K562 (cell line): ENCODE data around the gene DGLUCY. TPM values are rescaled to one million over a fixed set of nuclear protein-coding genes. Genes with fewer than 3 reads are reported as not detected.

Source experiments
- ATAC-seq: fragments of 200-7000 bp; cut with Tn5 transposase; 3 replicates; pipeline ENCODE4 v1.9.1; 2020; ENCODE audit warnings: moderate library complexity
- BruUV-seq: library from RNA; stranded (reverse); fragments of 400-500 nt; replicated peaks from 2 replicates; lab custom pipeline; 2021; lab: Mats Ljungman, UMichigan
- CTCF ChIA-PET: fragments of 300-600 bp; formaldehyde crosslinking; extraction: SDS; loops from one replicate; lab custom pipeline; 2021; ENCODE audit warnings: low intra/inter-chr PET ratio; lab: Yijun Ruan, JAX
- POLR2A ChIA-PET: fragments of 300-600, 350-650 bp; sonication (Branson Sonifier 250); formaldehyde crosslinking; extraction: SDS; loops from one replicate; lab custom pipeline; 2021; ENCODE audit warnings: antibody characterized with exemption, inconsistent platforms; lab: Yijun Ruan, JAX
- DNase-seq, 4 experiments: peaks; one replicate each; pipeline versions ENCODE4 v3.0.0 to v3.0.0-alpha.2; 2011 to 2018; ENCODE audit warnings: low spot score in 3 of 4, mixed read lengths in 3 of 4; ENCODE audit errors: extremely low read depth in 1 of 4
- FAIRE-seq: peaks from 2 replicates; lab custom pipeline; 2011; peaks lifted over from hg19 to GRCh38; lab: Jason Lieb, UNC
- H2AFZ ChIP-seq: 2 replicates; pipeline ENCODE4 v1.6.0; 2011; ENCODE audit warnings: low read depth, low read length, control low read depth, inconsistent platforms
- H3K27ac ChIP-seq: fragments of 200-600 bp; 3 replicates; pipeline ENCODE4 v1.8.0; 2011; ENCODE audit warnings: low read depth, mild to moderate bottlenecking, control low read depth, inconsistent platforms, low read length, moderate library complexity, mixed read lengths; ENCODE audit errors: extremely low read depth
- H3K27me3 ChIP-seq, 2 experiments: fragments of 300-600 bp in 1 of 2; 2 replicates in 1 of 2; 3 replicates in 1 of 2; pipeline versions ENCODE4 v1.6.0 to v1.8.0; 2011; ENCODE audit warnings: inconsistent platforms in 2 of 2, low read length in 2 of 2, mild to moderate bottlenecking in 1 of 2, mixed read lengths in 1 of 2, moderate library complexity in 1 of 2; ENCODE audit not compliant: control insufficient read depth in 2 of 2, insufficient read depth in 2 of 2
- H3K36me3 ChIP-seq: fragments of 300-600 bp; 3 replicates; pipeline ENCODE4 v1.8.0; 2011; ENCODE audit warnings: mild to moderate bottlenecking, low read length, inconsistent platforms; ENCODE audit not compliant: control insufficient read depth, insufficient read depth
- H3K4me1 ChIP-seq, 2 experiments: fragments of 200-600 bp in 1 of 2; replicated peaks in 1 of 2; 2 replicates in 1 of 2; 3 replicates in 1 of 2; pipeline versions ENCODE4 v1.5.1 to v1.8.0; 2011; ENCODE audit warnings: inconsistent platforms in 2 of 2, low read length in 2 of 2, mild to moderate bottlenecking in 1 of 2, mixed read lengths in 1 of 2, moderate library complexity in 1 of 2; ENCODE audit not compliant: control insufficient read depth in 2 of 2, insufficient read depth in 2 of 2
- H3K4me2 ChIP-seq: 2 replicates; pipeline ENCODE4 v1.6.1; 2011; ENCODE audit warnings: low read length, control low read depth, inconsistent platforms, mixed read lengths; ENCODE audit not compliant: insufficient read depth
- H3K4me3 ChIP-seq: fragments of 200-600 bp; sonication (generic), shearing (Covaris generic); 2 replicates; pipeline ENCODE4 v1.5.1; 2016; ENCODE audit warnings: control low read depth, inconsistent platforms
- H3K79me2 ChIP-seq: fragments of 200-600 bp; 3 replicates; pipeline ENCODE4 v1.8.0; 2011; ENCODE audit warnings: low read length, inconsistent platforms; ENCODE audit not compliant: control insufficient read depth, insufficient read depth
- H3K9ac ChIP-seq, 2 experiments: 2 replicates each; pipeline versions ENCODE4 v1.6.0 to v1.6.1; 2011; ENCODE audit warnings: low read depth in 2 of 2, low read length in 2 of 2, control low read depth in 1 of 2, inconsistent platforms in 1 of 2, mild to moderate bottlenecking in 1 of 2, mixed read lengths in 1 of 2; ENCODE audit not compliant: insufficient read depth in 1 of 2
- H3K9me1 ChIP-seq: one replicate; pipeline ENCODE4 v1.6.0; 2011; ENCODE audit warnings: inconsistent platforms, mild to moderate bottlenecking, low read length, moderate library complexity; ENCODE audit not compliant: control insufficient read depth, insufficient read depth
- H3K9me3 ChIP-seq: replicated peaks from 2 replicates; pipeline ENCODE4 v1.5.1; 2011; ENCODE audit warnings: low read depth, low read length, inconsistent platforms; ENCODE audit not compliant: control insufficient read depth, insufficient read depth
- H4K20me1 ChIP-seq: replicated peaks from 2 replicates; pipeline ENCODE4 v1.6.1; 2011; ENCODE audit warnings: low read length, inconsistent platforms, mixed read lengths; ENCODE audit not compliant: control insufficient read depth, insufficient read depth
- KDM2B ChIP-seq: fragments of 250-450 bp; sonication (Bioruptor Pico); IDR thresholded peaks from 2 replicates; pipeline ENCODE4 v1.8.0; 2021; ENCODE audit warnings: mild to moderate bottlenecking, moderate library complexity
- MECOM ChIP-seq: fragments of 250-450 bp; sonication (Bioruptor Pico); IDR thresholded peaks from 2 replicates; pipeline ENCODE4 v1.8.0; 2022; ENCODE audit warnings: inconsistent platforms
- MIER1 ChIP-seq: fragments of 450-650 bp; IDR thresholded peaks from 2 replicates; pipeline ENCODE4 v1.6.1; 2016; ENCODE audit warnings: antibody characterized with exemption, mild to moderate bottlenecking, low read depth
- MTA2 ChIP-seq: fragments of 450-650 bp; IDR thresholded peaks from 2 replicates; pipeline ENCODE4 v1.6.1; 2016; ENCODE audit warnings: low read depth
- SIX5 ChIP-seq, 2 experiments: IDR thresholded peaks; 2 replicates each; pipeline ENCODE4 v1.6.1; 2011; ENCODE audit warnings: low read length in 2 of 2, borderline replicate concordance in 1 of 2, low read depth in 1 of 2, mild to moderate bottlenecking in 1 of 2, moderate library complexity in 1 of 2; ENCODE audit not compliant: insufficient read depth in 1 of 2
- ZFP30 ChIP-seq: fragments of 250-450 bp; sonication (Bioruptor Pico); IDR thresholded peaks from 2 replicates; pipeline ENCODE4 v1.8.0; 2022; ENCODE audit warnings: moderate library complexity, mild to moderate bottlenecking, inconsistent platforms, borderline replicate concordance
- ZNF140 ChIP-seq: fragments of 250-450 bp; sonication (Bioruptor Pico); IDR thresholded peaks from 2 replicates; pipeline ENCODE4 v1.8.0; 2021; ENCODE audit warnings: moderate library complexity, mild to moderate bottlenecking, inconsistent platforms
- WGBS: fragments of 100-300 bp; shearing (Covaris generic); methylation state at CpG from one replicate; pipeline ENCODE4 v1.1.6; 2016; ENCODE audit warnings: low coverage, mixed read lengths; ENCODE audit not compliant: insufficient coverage; ENCODE audit errors: missing lambda C conversion rate; 5-methylcytosine and 5-hydroxymethylcytosine counted together
- in situ Hi-C: fragments of 300-500 bp; cut with MboI; formaldehyde crosslinking; loops from 4 replicates; pipeline ENCODE4 v1.15.0; 2018; ENCODE audit warnings: inconsistent platforms, mixed read lengths
- intact Hi-C: fragments of 100-400 bp; cut with micrococcal nuclease; formaldehyde crosslinking; loops from 2 replicates; pipeline ENCODE4 v1.14.2; 2022
- polyA plus RNA-seq, 8 experiments: library from polyadenylated mRNA; depleted of rRNA in 4 of 8; stranded (reverse) in 5 of 8; unstranded in 3 of 8; fragments of >200 nt; fragmentation: Nextera tagmentation in 2 of 8; fragmentation: Illumina TruSeq in 1 of 8; extraction: Ambion mirVana in 2 of 8; extraction: Trizol in 1 of 8; gene quantifications; 2 replicates each; pipeline versions ENCODE4 v1.2.1 to v1.2.3, GENCODE V29; 2011 to 2014; ENCODE audit warnings: inconsistent platforms in 1 of 8, missing spikeins in 1 of 8
- total RNA-seq, 7 experiments: library from RNA; depleted of rRNA in 6 of 7; stranded (reverse); fragments of >200 nt in 6 of 7; fragmentation: Illumina TruSeq in 2 of 7; extraction: Trizol in 2 of 7; gene quantifications; 2 replicates each; pipeline versions ENCODE4 v1.2.1 to v1.2.3, GENCODE V29; 2011 to 2021; ENCODE audit warnings: low replicate concordance in 1 of 7
- TF ChIP-seq, protein P1 (sequence below): sonication (generic); formaldehyde crosslinking; IDR thresholded peaks from 2 replicates; pipeline ENCODE4 v1.8.0; 2022; ENCODE audit warnings: mild to moderate bottlenecking, low read depth, missing genetic modification reagents
- TF ChIP-seq, protein P2 (sequence below): fragments of 250-450 bp; sonication (Bioruptor Pico); IDR thresholded peaks from 2 replicates; pipeline ENCODE4 v1.9.0; 2021; ENCODE audit warnings: mild to moderate bottlenecking, inconsistent platforms
- TF ChIP-seq, protein P3 (sequence below): fragments of 250-450 bp; sonication (Bioruptor Pico); IDR thresholded peaks from 2 replicates; pipeline ENCODE4 v1.5.0; 2022; ENCODE audit warnings: mild to moderate bottlenecking
- TF ChIP-seq, protein P4 (sequence below): sonication (generic); formaldehyde crosslinking; IDR thresholded peaks from 2 replicates; pipeline ENCODE4 v1.8.1; 2023; ENCODE audit warnings: mild to moderate bottlenecking, missing genetic modification reagents

DGLUCY gene
- total and polyA plus RNA-seq, 9 of the 15 experiments (the other 6 are each of a cell fraction or from before 2014, with no cell fraction given), result 9.9 to 28.4 (median 21.0) TPM

DNA sequence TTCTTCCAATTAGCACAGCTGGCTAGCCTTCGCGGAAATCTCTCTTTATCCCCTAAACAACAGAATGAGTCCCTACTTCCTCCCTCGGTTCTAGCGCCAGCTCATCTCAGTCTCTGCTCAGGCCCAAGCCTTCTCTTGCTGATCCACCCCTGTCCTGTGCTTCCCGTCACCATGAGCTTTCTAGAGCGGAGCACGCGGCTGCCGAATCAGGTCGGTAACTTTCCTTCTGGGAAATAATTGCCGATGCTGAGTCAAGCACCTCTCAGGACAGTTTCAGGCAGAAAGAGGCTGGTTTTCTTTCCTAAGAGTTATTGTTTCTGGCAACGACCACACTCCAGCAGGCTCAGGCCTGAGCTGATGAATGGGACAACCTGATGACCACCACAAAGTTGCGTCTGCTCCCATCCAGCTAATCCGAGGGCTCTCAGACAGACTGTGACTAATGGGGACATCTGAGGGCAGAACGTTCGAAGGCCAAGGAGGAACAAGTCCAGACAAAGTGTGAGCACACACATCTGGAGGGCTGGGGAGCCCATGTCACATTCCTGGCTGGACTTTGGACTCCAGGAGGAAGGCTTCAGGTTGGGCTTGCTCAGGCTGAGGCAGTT, 144.2 kb downstream of the DGLUCY start:
- no peaks in the 10 kb centered on the region for H4K20me1 ChIP-seq
- no peaks in the 10 kb centered on the region for H3K9me3 ChIP-seq
- H3K36me3 ChIP-seq, result no peaks in the 10 kb centered on the region; the same call in 2 of the 3 replicates
- DNase-seq, result no peak
- in situ Hi-C loops (no loop called here), intact Hi-C loops (no loop called here)
- POLR2A ChIA-PET, result interaction anchor here (0.6 to 0.9 kb wide), 2 partner anchors 8 to 42 kb away, joined by 3 to 4 read pairs; no protein-coding TSS in a partner anchor
- no peak overlapping the region for H3K4me3 ChIP-seq
- H2AFZ ChIP-seq, result no peak overlapping the region
- no peak overlapping the region for H3K27ac ChIP-seq
- no peak for ATAC-seq
- H3K4me1 ChIP-seq, result peaks cover 25 to 33% of the 10 kb centered on the region in 2 experiments
- no peaks in the 10 kb centered on the region for H3K27me3 ChIP-seq
- CTCF ChIA-PET, result no interaction called here
- BruUV-seq, result no TSS peak
- peaks cover 6% of the 10 kb centered on the region; the same call in 2 of the 3 replicates for H3K79me2 ChIP-seq
- FAIRE-seq, result no peak
- no peaks in the 10 kb centered on the region for H3K9me1 ChIP-seq
- no peak overlapping the region for H3K4me2 ChIP-seq
- peak overlapping the region in 1 of 2 experiments; percentile 42; a peak in 1 of 4 replicates for H3K9ac ChIP-seq
- WGBS, result 55% methylated on average over 10 of the region's 16 CpGs
- TF ChIP-seq MIER1 (no peak), ZFP30 (CRISPR knock-in tag) (no peak), KDM2B (no peak), MECOM (CRISPR knock-in tag) (no peak), MTA2 (no peak), ZNF140 (CRISPR knock-in tag) (no peak), SIX5 (IDR thresholded peaks at IDR 0.05; ENCODE audit: borderline replicate concordance in 1 of 2, insufficient read depth in 1 of 2, low read depth in 1 of 2, low read length in 2 of 2) (no peak)
- TF ChIP-seq, protein P1, sequence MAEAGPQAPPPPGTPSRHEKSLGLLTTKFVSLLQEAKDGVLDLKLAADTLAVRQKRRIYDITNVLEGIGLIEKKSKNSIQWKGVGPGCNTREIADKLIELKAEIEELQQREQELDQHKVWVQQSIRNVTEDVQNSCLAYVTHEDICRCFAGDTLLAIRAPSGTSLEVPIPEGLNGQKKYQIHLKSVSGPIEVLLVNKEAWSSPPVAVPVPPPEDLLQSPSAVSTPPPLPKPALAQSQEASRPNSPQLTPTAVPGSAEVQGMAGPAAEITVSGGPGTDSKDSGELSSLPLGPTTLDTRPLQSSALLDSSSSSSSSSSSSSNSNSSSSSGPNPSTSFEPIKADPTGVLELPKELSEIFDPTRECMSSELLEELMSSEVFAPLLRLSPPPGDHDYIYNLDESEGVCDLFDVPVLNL (CRISPR knock-in tag), result no peak
- TF ChIP-seq, protein P2, sequence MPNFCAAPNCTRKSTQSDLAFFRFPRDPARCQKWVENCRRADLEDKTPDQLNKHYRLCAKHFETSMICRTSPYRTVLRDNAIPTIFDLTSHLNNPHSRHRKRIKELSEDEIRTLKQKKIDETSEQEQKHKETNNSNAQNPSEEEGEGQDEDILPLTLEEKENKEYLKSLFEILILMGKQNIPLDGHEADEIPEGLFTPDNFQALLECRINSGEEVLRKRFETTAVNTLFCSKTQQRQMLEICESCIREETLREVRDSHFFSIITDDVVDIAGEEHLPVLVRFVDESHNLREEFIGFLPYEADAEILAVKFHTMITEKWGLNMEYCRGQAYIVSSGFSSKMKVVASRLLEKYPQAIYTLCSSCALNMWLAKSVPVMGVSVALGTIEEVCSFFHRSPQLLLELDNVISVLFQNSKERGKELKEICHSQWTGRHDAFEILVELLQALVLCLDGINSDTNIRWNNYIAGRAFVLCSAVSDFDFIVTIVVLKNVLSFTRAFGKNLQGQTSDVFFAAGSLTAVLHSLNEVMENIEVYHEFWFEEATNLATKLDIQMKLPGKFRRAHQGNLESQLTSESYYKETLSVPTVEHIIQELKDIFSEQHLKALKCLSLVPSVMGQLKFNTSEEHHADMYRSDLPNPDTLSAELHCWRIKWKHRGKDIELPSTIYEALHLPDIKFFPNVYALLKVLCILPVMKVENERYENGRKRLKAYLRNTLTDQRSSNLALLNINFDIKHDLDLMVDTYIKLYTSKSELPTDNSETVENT, result no peak
- TF ChIP-seq, protein P3, sequence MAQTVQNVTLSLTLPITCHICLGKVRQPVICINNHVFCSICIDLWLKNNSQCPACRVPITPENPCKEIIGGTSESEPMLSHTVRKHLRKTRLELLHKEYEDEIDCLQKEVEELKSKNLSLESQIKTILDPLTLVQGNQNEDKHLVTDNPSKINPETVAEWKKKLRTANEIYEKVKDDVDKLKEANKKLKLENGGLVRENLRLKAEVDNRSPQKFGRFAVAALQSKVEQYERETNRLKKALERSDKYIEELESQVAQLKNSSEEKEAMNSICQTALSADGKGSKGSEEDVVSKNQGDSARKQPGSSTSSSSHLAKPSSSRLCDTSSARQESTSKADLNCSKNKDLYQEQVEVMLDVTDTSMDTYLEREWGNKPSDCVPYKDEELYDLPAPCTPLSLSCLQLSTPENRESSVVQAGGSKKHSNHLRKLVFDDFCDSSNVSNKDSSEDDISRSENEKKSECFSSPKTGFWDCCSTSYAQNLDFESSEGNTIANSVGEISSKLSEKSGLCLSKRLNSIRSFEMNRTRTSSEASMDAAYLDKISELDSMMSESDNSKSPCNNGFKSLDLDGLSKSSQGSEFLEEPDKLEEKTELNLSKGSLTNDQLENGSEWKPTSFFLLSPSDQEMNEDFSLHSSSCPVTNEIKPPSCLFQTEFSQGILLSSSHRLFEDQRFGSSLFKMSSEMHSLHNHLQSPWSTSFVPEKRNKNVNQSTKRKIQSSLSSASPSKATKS, result no peak
- TF ChIP-seq, protein P4, sequence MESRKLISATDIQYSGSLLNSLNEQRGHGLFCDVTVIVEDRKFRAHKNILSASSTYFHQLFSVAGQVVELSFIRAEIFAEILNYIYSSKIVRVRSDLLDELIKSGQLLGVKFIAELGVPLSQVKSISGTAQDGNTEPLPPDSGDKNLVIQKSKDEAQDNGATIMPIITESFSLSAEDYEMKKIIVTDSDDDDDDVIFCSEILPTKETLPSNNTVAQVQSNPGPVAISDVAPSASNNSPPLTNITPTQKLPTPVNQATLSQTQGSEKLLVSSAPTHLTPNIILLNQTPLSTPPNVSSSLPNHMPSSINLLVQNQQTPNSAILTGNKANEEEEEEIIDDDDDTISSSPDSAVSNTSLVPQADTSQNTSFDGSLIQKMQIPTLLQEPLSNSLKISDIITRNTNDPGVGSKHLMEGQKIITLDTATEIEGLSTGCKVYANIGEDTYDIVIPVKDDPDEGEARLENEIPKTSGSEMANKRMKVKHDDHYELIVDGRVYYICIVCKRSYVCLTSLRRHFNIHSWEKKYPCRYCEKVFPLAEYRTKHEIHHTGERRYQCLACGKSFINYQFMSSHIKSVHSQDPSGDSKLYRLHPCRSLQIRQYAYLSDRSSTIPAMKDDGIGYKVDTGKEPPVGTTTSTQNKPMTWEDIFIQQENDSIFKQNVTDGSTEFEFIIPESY (CRISPR knock-in tag), result peak; percentile 90
